ENCODE results near the gene ARSI.
A peak's percentile ranks its signal among the peaks of the same experiment; 100 is the strongest.

ARSI gene

DNA sequence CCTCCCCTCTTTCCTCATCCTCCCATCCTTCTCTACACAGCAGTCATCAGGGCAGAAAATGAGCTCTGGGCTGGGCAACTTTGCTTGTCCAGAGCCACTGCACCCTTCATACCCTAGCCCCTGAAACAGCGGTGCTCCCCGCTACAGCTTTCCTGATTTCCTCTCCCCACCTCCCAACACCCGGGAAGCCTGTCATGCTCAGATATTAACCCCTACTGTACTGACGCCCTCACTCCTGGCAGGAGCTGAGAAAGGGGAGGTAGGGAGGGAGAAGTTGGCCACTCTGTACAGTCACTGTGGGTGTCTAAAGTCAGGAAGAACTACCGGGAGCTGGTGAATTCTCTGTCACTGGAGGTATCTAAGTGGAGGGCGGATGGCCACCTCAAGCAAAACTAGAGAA, 13.9 kb downstream of the ARSI start:
- CTCF ChIA-PET = interaction anchor here (1.1 kb wide), 1 partner anchor 62 kb away, joined by 3 read pairs; no protein-coding TSS in a partner anchor
- H3K4me3 ChIP-seq (ENCODE audit: low read depth, low read length) = no peak overlapping the region
- no peaks in the 10 kb centered on the region; the same call in 1 of the 2 replicates for H3K4me1 ChIP-seq (ENCODE audit: control insufficient read depth, insufficient read depth, low read length)
- H3K9me3 ChIP-seq (ENCODE audit: control insufficient read depth, insufficient read depth, low read depth, low read length) = no peaks in the 10 kb centered on the region
- TF ChIP-seq, protein P1, sequence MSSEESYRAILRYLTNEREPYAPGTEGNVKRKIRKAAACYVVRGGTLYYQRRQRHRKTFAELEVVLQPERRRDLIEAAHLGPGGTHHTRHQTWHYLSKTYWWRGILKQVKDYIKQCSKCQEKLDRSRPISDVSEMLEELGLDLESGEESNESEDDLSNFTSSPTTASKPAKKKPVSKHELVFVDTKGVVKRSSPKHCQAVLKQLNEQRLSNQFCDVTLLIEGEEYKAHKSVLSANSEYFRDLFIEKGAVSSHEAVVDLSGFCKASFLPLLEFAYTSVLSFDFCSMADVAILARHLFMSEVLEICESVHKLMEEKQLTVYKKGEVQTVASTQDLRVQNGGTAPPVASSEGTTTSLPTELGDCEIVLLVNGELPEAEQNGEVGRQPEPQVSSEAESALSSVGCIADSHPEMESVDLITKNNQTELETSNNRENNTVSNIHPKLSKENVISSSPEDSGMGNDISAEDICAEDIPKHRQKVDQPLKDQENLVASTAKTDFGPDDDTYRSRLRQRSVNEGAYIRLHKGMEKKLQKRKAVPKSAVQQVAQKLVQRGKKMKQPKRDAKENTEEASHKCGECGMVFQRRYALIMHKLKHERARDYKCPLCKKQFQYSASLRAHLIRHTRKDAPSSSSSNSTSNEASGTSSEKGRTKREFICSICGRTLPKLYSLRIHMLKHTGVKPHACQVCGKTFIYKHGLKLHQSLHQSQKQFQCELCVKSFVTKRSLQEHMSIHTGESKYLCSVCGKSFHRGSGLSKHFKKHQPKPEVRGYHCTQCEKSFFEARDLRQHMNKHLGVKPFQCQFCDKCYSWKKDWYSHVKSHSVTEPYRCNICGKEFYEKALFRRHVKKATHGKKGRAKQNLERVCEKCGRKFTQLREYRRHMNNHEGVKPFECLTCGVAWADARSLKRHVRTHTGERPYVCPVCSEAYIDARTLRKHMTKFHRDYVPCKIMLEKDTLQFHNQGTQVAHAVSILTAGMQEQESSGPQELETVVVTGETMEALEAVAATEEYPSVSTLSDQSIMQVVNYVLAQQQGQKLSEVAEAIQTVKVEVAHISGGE (tag by site-specific recombination; conservative IDR thresholded peaks at IDR 0.05; ENCODE audit: low read depth) = no peak
- TF ChIP-seq, protein P2, sequence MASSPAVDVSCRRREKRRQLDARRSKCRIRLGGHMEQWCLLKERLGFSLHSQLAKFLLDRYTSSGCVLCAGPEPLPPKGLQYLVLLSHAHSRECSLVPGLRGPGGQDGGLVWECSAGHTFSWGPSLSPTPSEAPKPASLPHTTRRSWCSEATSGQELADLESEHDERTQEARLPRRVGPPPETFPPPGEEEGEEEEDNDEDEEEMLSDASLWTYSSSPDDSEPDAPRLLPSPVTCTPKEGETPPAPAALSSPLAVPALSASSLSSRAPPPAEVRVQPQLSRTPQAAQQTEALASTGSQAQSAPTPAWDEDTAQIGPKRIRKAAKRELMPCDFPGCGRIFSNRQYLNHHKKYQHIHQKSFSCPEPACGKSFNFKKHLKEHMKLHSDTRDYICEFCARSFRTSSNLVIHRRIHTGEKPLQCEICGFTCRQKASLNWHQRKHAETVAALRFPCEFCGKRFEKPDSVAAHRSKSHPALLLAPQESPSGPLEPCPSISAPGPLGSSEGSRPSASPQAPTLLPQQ (tag by site-specific recombination; IDR thresholded peaks at IDR 0.05) = no peak
- TF ChIP-seq ZFP37 (tag by site-specific recombination; IDR thresholded peaks at IDR 0.05) (no peak), SETDB1 (IDR thresholded peaks at IDR 0.05; ENCODE audit: insufficient read length, low read length) (no peak), SP2 (tag by site-specific recombination; IDR thresholded peaks at IDR 0.05) (no peak), ZXDB (tag by site-specific recombination; IDR thresholded peaks at IDR 0.05) (no peak), EGR2 (tag by site-specific recombination; IDR thresholded peaks at IDR 0.05; ENCODE audit: low read depth) (no peak), ZNF624 (tag by site-specific recombination; IDR thresholded peaks at IDR 0.05) (no peak)
- TF ChIP-seq, protein P3, sequence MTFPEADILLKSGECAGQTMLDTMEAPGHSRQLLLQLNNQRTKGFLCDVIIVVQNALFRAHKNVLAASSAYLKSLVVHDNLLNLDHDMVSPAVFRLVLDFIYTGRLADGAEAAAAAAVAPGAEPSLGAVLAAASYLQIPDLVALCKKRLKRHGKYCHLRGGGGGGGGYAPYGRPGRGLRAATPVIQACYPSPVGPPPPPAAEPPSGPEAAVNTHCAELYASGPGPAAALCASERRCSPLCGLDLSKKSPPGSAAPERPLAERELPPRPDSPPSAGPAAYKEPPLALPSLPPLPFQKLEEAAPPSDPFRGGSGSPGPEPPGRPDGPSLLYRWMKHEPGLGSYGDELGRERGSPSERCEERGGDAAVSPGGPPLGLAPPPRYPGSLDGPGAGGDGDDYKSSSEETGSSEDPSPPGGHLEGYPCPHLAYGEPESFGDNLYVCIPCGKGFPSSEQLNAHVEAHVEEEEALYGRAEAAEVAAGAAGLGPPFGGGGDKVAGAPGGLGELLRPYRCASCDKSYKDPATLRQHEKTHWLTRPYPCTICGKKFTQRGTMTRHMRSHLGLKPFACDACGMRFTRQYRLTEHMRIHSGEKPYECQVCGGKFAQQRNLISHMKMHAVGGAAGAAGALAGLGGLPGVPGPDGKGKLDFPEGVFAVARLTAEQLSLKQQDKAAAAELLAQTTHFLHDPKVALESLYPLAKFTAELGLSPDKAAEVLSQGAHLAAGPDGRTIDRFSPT (tag by site-specific recombination; IDR thresholded peaks at IDR 0.05) = no peak
- no peak overlapping the region for H3K27ac ChIP-seq (ENCODE audit: extremely low read depth, low read depth, low read length)
- no peaks in the 10 kb centered on the region for H3K36me3 ChIP-seq (ENCODE audit: control insufficient read depth in 2 of 2, insufficient read depth in 1 of 2, low read length in 2 of 2)
- POLR2A ChIA-PET = no interaction called here

DNA sequence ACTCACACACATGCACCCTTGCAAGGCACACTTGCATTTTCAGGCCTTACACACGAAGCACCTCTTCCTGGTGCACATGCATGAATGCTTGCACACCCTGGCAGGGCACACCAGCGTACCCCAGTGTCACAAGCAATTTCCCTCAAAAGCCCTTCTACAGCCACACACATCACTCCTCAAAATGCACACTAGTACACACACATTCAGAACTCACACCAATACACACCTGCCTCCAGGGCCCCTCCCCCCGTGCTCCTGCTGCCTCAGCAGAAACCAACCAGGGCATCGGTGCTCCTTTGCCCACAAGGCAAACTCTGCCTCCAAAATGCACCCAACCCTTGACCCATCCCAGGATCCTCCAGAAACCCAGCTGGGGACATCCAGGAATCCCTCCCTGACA, 14.3 kb downstream of the ARSI start:
- H3K27ac ChIP-seq (ENCODE audit: extremely low read depth, low read depth, low read length) = no peak overlapping the region
- ChIA-PET CTCF (interaction anchor here (0.6 to 1.7 kb wide), 2 partner anchors 11 to 32 kb away, joined by 3 to 9 read pairs; no protein-coding TSS in a partner anchor), POLR2A (interaction anchor here (0.6 kb wide), 1 partner anchor 10 kb away, joined by 3 read pairs; no protein-coding TSS in a partner anchor)
- no peak overlapping the region for H3K4me3 ChIP-seq (ENCODE audit: low read depth, low read length)
- no peaks in the 10 kb centered on the region for H3K9me3 ChIP-seq (ENCODE audit: control insufficient read depth, insufficient read depth, low read depth, low read length)
- TF ChIP-seq ZBTB8A (tag by site-specific recombination; IDR thresholded peaks at IDR 0.05) (no peak), GLIS1 (tag by site-specific recombination; IDR thresholded peaks at IDR 0.05) (peak; percentile 36; the same call in 1 of the 2 replicates), ZNF350 (tag by site-specific recombination; IDR thresholded peaks at IDR 0.05) (no peak), ZNF654 (tag by site-specific recombination; IDR thresholded peaks at IDR 0.05; ENCODE audit: low read depth) (no peak)
- TF ChIP-seq, protein P4, sequence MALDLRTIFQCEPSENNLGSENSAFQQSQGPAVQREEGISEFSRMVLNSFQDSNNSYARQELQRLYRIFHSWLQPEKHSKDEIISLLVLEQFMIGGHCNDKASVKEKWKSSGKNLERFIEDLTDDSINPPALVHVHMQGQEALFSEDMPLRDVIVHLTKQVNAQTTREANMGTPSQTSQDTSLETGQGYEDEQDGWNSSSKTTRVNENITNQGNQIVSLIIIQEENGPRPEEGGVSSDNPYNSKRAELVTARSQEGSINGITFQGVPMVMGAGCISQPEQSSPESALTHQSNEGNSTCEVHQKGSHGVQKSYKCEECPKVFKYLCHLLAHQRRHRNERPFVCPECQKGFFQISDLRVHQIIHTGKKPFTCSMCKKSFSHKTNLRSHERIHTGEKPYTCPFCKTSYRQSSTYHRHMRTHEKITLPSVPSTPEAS (tag by site-specific recombination; IDR thresholded peaks at IDR 0.05) = peak; percentile 85
- TF ChIP-seq, protein P5, sequence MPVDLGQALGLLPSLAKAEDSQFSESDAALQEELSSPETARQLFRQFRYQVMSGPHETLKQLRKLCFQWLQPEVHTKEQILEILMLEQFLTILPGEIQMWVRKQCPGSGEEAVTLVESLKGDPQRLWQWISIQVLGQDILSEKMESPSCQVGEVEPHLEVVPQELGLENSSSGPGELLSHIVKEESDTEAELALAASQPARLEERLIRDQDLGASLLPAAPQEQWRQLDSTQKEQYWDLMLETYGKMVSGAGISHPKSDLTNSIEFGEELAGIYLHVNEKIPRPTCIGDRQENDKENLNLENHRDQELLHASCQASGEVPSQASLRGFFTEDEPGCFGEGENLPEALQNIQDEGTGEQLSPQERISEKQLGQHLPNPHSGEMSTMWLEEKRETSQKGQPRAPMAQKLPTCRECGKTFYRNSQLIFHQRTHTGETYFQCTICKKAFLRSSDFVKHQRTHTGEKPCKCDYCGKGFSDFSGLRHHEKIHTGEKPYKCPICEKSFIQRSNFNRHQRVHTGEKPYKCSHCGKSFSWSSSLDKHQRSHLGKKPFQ (tag by site-specific recombination; IDR thresholded peaks at IDR 0.05) = peak; percentile 86
- TF ChIP-seq, protein P6, sequence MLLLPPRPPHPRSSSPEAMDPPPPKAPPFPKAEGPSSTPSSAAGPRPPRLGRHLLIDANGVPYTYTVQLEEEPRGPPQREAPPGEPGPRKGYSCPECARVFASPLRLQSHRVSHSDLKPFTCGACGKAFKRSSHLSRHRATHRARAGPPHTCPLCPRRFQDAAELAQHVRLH (tag by site-specific recombination; IDR thresholded peaks at IDR 0.05) = no peak
- no peaks in the 10 kb centered on the region for H3K36me3 ChIP-seq (ENCODE audit: control insufficient read depth in 2 of 2, insufficient read depth in 1 of 2, low read length in 2 of 2)
- H3K4me1 ChIP-seq (ENCODE audit: control insufficient read depth, insufficient read depth, low read length) = no peaks in the 10 kb centered on the region; the same call in 1 of the 2 replicates

All from HEK293 (cell line).